Cardiac muscle cell (in vitro differentiated cells and primary cell): ENCODE measurements around the gene ZMYND8. TPM values are rescaled to one million over a fixed set of nuclear protein-coding genes. Genes with fewer than 3 reads are reported as not detected.

Source experiments
- DNase-seq, 2 donors: peaks; one replicate each; pipeline versions ENCODE4 v3.0.0 to v3.0.0-alpha.2; 2010 to 2017; ENCODE audit warnings: low read depth in 1 of 2, low spot score in 1 of 2
- H3K27ac ChIP-seq: fragments of 200-600 bp; sonication (generic); 2 replicates; pipeline ENCODE4 v1.5.1; 2016
- H3K27me3 ChIP-seq: fragments of 200-600 bp; sonication (generic); 2 replicates; pipeline ENCODE4 v1.6.0; 2016; ENCODE audit warnings: control low read depth
- H3K36me3 ChIP-seq: fragments of 200-600 bp; sonication (generic); 2 replicates; pipeline ENCODE4 v1.5.1; 2016; ENCODE audit warnings: control low read depth
- H3K4me1 ChIP-seq: fragments of 200-600 bp; sonication (generic); 2 replicates; pipeline ENCODE4 v1.8.1; 2017; ENCODE audit warnings: low read depth, mild to moderate bottlenecking, mixed run types
- H3K4me3 ChIP-seq: fragments of 200-600 bp; sonication (generic); 2 replicates; pipeline ENCODE4 v1.5.1; 2016; ENCODE audit warnings: mild to moderate bottlenecking
- H3K9me3 ChIP-seq: fragments of 200-600 bp; sonication (generic); 2 replicates; pipeline ENCODE4 v1.5.1; 2017; ENCODE audit warnings: low read depth, mild to moderate bottlenecking, control low read depth
- CTCF ChIP-seq: IDR thresholded peaks from 2 replicates; pipeline ENCODE4 v1.5.1; 2012; ENCODE audit warnings: low read depth, mild to moderate bottlenecking, low read length
- polyA plus RNA-seq: library from polyadenylated mRNA; unstranded; fragments of >200 nt; fragmentation: Nextera tagmentation; extraction: Ambion mirVana; gene quantifications from 2 replicates; pipeline ENCODE4 v1.2.1, GENCODE V29; 2016
- total RNA-seq: library from RNA; depleted of rRNA; stranded (reverse); fragments of >200 nt; gene quantifications from 2 replicates; pipeline ENCODE4 v1.2.3, GENCODE V29; 2016

ZMYND8 gene
- total and polyA plus RNA-seq, 2 experiments from 2014 or later, result 27.5 to 45.0 TPM

- peak; percentile 78 to 82 for DNase-seq
- no peak overlapping the region for H3K27ac ChIP-seq
- H3K27me3 ChIP-seq, result no peaks in the 10 kb centered on the region
- H3K36me3 ChIP-seq, result no peaks in the 10 kb centered on the region
- H3K9me3 ChIP-seq, result no peaks in the 10 kb centered on the region
- H3K4me3 ChIP-seq, result no peak overlapping the region
- TF ChIP-seq CTCF, result peak; percentile 98
- no peaks in the 10 kb centered on the region for H3K4me1 ChIP-seq
Measured at GRCh38 chr20:47196091-47197081, 160.1 kb downstream of the ZMYND8 start.

- Histone ChIP-seq H3K9me3 (no peaks in the 10 kb centered on the region), H3K27me3 (no peaks in the 10 kb centered on the region), H3K4me3 (no peak overlapping the region), H3K27ac (no peak overlapping the region), H3K36me3 (no peaks in the 10 kb centered on the region), H3K4me1 (no peaks in the 10 kb centered on the region)
- DNase-seq, result no peak
- no peak for TF ChIP-seq CTCF
Measured at GRCh38 chr20:47195573-47195972, 160.9 kb downstream of the ZMYND8 start.

GRCh38 chr20:47191956-47192355, 164.5 kb downstream of the ZMYND8 start:
- Histone ChIP-seq H3K9me3 (no peaks in the 10 kb centered on the region), H3K27me3 (no peaks in the 10 kb centered on the region), H3K4me3 (no peak overlapping the region), H3K4me1 (no peaks in the 10 kb centered on the region), H3K27ac (no peak overlapping the region), H3K36me3 (no peaks in the 10 kb centered on the region)
- peak in 1 of 2 donors; percentile 25 for DNase-seq
- TF ChIP-seq CTCF, result no peak

GRCh38 chr20:47191074-47191673, 165.3 kb downstream of the ZMYND8 start:
- TF ChIP-seq CTCF, result no peak
- DNase-seq, result no peak
- Histone ChIP-seq H3K36me3 (no peaks in the 10 kb centered on the region), H3K9me3 (no peaks in the 10 kb centered on the region), H3K27me3 (no peaks in the 10 kb centered on the region), H3K4me3 (no peak overlapping the region), H3K4me1 (no peaks in the 10 kb centered on the region), H3K27ac (no peak overlapping the region)

GRCh38 chr20:47189060-47189459, 167.4 kb downstream of the ZMYND8 start:
- Histone ChIP-seq H3K4me3 (no peak overlapping the region), H3K36me3 (no peaks in the 10 kb centered on the region), H3K27me3 (no peaks in the 10 kb centered on the region), H3K27ac (no peak overlapping the region), H3K9me3 (no peaks in the 10 kb centered on the region), H3K4me1 (no peaks in the 10 kb centered on the region)
- no peak for TF ChIP-seq CTCF
- peak in 1 of 2 donors; percentile 63 for DNase-seq
